Erythroblast (primary cell): ENCODE results near the gene TAS2R14.

ENCODE experiments used
- GATA1 ChIP-seq: IDR thresholded peaks from 2 replicates; pipeline ENCODE4 v1.6.1; 2011; ENCODE audit warnings: low read depth, mild to moderate bottlenecking, control low read depth, low read length, moderate library complexity
- POLR2A ChIP-seq: IDR thresholded peaks from 2 replicates; pipeline ENCODE4 v1.6.1; 2011; ENCODE audit warnings: mild to moderate bottlenecking, low read length

- no peak for TF ChIP-seq POLR2A
- TF ChIP-seq GATA1 = no peak
Observed at GRCh38 chr12:10960211-10960610, 21.1 kb upstream of the TAS2R14 start.
